ENCODE measurements around the gene TXNDC17.
"Not testable (repeated sequence)": the region's sequence is repeated elsewhere in the genome, so short reads cannot be mapped to it uniquely, and the experiment has no call there.

Gene TXNDC17

GRCh38 chr17:6663200-6663599, 22.3 kb downstream of the TXNDC17 start:
- not testable (repeated sequence) for DNase-seq

GRCh38 chr17:6666077-6666521, 25.2 kb downstream of the TXNDC17 start:
- no peak for DNase-seq

- no peak for DNase-seq
Observed at GRCh38 chr17:6666557-6666956, 25.7 kb downstream of the TXNDC17 start.

- DNase-seq: no peak
Observed at GRCh38 chr17:6667516-6667915, 26.7 kb downstream of the TXNDC17 start.

GRCh38 chr17:6668219-6668618, 27.4 kb downstream of the TXNDC17 start:
- DNase-seq: no peak

- no peak for DNase-seq
Observed at GRCh38 chr17:6668727-6669425, 28.0 kb downstream of the TXNDC17 start.

DNA sequence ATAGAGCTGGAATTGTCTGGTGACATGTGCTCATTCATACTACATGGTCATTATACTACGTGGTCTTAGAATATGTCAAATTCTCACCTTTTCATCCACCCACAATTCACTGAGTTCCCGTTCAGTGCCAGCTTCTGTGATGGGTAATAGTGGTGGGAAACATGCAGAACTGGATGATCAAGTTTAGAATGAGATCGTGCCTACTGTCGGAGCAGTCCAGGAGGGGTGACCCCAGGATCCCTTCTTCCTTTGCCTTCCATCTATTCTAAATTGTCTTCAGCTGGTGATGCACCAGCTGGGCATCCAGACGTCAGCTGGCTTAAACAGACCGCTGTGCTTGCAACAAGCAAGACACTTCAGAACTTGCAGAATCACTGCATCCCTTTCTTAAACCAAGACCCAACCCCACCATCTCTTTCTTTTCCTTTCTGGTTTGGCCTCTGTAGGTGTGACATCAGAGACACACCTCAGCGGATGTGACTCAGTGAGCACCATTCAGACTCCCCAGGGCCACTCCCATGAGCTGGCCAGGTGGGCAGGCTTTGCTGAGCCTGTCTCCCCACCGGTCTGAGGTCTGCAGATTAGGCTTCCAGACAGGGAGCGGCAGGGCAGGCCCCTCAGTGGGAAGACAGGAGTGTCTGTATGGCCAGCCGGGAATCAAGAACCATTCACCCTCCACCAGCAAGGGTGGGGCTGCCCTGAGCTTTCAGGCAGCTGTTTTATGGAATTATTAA, 28.8 kb downstream of the TXNDC17 start:
- DNase-seq: no peak

DNA sequence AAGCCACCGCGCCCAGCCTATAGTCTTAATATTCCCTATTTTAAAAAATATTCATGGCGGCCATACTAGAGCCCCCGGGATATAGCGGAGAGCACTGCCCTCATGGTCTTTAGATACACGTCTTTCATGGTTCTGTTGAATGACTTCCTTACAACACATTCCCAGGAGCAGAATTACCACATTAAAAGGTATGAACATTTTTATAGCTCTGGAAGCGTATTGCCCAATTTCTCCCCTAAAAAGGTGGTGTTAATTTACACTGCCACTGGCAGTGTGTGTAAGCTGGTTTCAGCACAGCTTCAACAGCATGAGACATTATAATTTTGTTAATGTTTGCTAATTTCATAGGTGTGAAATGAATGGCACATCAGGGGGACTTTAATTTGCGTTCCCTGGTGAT, 29.7 kb downstream of the TXNDC17 start:
- DNase-seq: no peak

DNA sequence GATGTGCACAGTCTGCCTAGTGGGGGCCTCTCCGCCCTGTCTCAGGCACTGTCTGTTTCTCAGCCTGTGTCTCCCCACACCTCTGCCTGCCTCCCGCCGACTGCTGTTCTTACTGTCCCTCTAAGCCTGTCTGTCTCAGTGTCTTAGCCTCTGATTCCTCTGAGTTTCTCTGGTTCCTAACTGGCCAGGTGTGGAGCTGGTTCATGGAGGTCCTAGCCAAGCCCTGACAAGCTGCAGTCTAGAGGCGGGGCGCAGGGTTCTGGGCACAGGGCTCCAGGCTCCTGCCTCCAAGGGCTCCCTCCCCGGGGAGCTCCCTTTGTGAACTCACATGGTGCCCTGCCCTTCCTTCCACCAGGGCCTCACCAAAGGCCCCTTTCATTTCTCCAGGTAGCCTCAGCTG, 30.1 kb downstream of the TXNDC17 start:
- no peak for DNase-seq

DNA sequence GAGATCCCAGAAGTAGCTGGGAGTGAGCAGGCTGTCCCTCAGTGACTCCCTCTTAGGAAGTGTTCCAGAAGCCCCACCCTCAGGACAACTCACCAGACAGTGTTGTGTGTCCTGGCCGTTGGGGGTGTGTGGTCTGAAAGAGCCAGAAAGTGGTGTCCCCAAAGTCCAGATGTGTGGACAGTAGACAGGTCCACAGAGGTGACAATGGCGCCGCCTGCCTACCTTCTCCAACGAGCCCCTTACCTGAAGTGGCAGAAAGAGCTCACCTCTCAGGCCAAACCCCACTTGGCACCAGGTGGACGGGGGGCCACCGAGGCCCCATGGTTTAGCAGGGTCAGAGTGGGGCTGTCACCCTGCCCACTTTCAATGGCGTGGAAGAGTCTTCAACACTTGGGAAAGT, 30.6 kb downstream of the TXNDC17 start:
- no peak for DNase-seq

DNA sequence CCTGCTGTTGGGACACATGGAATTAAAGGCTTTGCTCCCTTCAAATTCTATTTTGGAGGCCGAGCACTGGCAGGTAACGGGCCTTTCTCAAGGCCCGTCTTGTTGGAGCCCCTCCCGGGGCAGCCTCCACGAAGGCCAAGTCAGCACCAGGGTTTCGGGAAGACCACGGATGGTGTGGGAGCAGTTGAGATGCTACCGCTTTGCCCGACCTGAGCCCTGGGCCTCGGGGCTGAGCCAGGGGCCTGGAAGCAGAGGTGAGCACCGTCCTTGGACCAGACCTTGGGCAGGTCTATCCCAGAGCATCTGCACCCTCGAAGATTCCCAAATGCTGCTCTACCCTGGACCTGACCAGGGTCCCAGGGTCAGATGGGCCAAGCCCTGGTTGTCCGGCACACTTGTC, 33.7 kb downstream of the TXNDC17 start:
- no peak for DNase-seq

GRCh38 chr17:6675201-6675825, 34.5 kb downstream of the TXNDC17 start:
- DNase-seq: no peak

GRCh38 chr17:6676802-6677157, 35.9 kb downstream of the TXNDC17 start:
- no peak for DNase-seq

DNA sequence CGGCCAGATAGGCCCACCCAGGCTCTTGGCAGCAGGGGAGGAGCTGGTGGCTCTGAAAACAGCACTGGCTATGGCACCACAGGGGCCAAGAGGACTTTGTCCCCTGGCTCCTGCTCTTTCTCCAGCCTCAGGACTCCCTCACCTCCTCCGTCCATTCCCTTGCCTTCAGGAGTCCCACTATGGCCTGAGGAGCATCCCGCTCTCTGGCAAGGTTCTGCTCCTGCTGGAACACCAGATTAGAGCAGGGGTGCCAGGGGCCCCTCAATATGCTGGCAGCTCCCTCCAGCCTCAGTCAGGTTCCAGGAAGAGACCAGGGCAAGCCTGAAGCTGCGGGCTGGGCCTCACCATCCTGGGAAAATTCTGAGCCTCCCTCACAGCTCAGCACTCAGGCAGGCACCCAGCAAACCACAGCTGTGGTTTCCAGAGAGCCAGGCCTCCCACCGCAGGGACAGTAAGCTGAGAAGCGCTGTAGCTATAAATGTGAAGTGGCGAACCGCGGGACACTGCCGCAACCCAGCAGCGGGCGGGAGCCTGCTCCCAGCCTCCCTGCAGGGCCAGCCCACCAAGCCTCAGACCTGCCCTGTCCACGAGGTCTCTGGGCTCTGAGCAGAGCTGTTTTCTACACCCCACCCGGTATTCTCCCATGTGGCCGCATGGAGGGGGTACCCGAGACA, 36.4 kb downstream of the TXNDC17 start:
- peak; percentile 6 for DNase-seq

DNA sequence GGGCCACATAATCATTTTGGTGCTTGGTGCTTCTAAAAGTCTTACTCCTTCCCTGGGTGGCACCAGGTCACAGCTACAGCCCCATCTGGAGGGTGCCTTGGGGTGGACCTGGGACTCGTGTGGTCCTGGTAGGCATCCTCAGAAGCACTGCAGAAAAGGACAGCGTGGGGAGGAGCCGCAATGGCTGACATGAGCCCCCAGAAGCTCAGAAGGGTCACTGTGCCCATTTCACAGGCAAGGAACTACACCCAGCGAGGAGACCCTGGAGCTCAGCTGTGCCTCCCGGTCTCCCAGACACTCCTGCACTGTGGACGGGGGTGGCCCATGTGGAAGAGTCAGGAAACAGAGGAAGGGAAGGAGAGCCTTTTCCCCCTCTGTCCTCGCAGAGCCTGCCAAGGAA, 37.1 kb downstream of the TXNDC17 start:
- no peak for DNase-seq

- DNase-seq: no peak
Observed at GRCh38 chr17:6679241-6679640, 38.4 kb downstream of the TXNDC17 start.

DNA sequence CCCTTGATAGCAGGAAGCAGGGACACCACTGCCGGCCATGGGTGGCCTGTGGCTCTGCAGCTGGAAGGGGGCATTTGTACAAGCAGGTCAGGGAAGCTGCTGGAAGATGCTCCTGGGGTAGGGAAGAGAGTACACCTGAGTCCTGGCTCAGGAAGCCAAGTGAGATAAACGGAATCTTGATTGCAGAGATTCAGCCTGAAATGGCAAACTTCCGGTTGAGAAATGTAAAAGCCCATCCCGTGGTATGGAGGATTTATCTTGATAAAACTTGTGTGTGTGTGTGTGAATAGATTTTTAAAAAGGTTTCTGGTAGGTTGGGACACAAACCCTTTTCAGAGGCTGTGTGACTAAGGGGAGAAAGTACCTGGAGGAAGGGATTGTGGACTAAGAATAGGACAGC, 40.3 kb downstream of the TXNDC17 start:
- no peak for DNase-seq

- no peak for DNase-seq
Observed at GRCh38 chr17:6681671-6682070, 40.8 kb downstream of the TXNDC17 start.

- no peak for DNase-seq
Observed at GRCh38 chr17:6682339-6682738, 41.5 kb downstream of the TXNDC17 start.

DNA sequence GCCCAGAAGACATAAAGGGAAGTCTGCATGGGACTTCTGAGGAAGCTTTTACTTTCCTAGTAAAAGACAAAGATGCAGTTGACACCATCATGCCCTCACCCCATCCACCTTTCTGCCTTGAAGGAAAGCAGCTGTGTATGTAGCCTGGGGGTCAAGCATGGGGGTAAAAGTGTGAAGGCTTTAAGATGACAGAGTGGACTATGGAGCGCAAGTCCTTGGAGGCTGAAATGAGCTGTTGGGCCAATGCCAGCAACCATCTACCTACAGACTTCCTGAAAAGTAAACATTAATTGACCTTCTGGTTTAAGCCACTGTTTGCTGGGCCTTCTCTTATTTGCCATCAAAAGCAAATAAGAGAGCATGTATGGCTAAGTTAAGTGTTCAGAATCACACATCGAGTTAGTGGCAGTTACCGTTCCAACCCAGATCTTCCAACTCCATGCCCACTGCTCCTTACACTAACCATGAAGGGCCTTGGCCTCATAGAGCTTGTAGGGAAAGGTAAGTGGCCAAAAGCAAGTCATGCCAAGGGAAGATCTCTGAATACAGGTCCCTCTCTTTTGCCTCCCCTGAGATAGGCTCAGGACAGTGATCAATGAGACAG, 42.3 kb downstream of the TXNDC17 start:
- DNase-seq: no peak

- no peak for DNase-seq
Observed at GRCh38 chr17:6683730-6684459, 43.0 kb downstream of the TXNDC17 start.

DNA sequence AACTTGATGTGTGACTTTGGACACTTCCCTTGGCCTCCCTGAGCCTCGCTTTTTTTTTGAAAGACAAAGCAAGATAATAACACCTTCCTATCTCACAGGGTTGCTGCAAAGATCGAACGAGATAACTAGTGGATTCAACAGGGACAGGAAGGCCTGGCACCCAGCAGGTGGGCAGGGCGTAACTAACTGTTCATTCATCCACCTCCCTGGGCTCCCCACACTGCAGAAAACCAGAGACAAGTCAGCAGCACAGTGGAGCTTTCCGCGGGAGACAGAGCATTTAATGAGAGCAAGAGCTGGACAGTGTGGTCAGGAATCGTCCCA, 43.6 kb downstream of the TXNDC17 start:
- DNase-seq: no peak
